GM21717 (cell line): ENCODE data around the gene SPCS2.
"Not testable (repeated sequence)": the region's sequence is repeated elsewhere in the genome, so short reads cannot be mapped to it uniquely, and the experiment has no call there.

Source experiments
- ATAC-seq: cut with Tn5 transposase; IDR thresholded peaks from one replicate; pipeline ENCODE4 v1.9.1; 2021; ENCODE audit warnings: mild to moderate bottlenecking, moderate library complexity; ENCODE audit not compliant: unreplicated experiment

The SPCS2 gene

DNA sequence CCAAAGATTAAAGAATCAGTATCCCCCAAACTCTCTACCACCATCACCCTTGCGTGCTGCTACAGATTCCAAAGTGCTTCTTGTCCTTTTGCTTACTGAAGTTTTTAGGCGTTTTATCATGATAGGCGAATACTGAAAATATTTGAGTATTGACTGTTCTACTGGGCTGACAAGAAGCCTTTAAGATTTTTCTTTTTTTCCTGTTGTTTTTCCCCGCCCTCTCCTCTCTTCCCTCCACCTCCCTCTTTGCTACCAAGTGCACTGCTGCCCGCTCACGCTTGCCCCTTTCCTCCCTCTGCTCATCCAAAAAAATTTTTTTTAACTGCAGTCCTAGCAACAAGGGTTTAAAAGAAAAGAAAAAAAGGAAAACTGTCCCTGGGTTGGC is 679 bp downstream of the SPCS2 start:
- ATAC-seq, result no peak

GRCh38 chr11:74950374-74950969 is 1.4 kb downstream of the SPCS2 start:
- no peak for ATAC-seq

- no peak for ATAC-seq
Observed at GRCh38 chr11:74951226-74951625, 2.2 kb downstream of the SPCS2 start.

- ATAC-seq, result no peak
Observed at GRCh38 chr11:74952752-74953151, 3.7 kb downstream of the SPCS2 start.

DNA sequence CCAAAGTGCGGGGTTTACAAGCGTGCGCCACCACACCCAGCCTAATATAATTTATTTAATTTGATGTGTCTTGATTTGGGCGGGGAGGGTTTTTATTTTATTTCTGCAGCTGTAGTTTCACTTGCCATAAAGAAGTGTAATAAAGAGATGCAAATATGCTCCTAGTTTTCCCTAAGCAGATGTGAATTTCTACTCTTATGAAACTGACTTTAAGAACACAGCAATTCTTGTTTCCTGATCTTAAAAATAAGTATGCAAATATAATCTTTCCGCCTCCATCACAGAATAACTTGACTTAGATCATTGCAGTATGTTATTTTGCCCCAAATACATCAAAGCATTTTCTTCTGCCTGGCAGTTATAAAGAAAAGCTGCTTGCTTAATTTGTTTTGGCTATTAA is 4.4 kb downstream of the SPCS2 start:
- ATAC-seq, result no peak

DNA sequence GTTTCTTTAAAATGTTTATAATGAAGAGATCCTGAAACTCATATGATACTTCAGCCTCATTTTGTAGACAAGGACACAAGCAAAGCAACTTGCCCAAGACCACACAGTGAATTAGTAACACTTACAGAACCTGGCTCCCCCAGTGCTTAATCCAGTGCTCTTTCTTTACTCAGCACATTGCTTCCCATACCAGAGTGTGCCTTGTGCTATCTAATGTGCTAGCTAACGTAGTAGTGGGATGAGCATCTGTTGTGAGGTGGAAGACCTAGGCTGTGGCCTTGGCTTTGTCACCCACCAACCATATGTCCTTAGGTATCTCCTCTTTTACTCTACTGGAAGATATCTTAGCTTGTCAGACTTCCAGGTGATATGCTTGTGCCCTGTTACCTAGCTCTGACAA is 5.1 kb downstream of the SPCS2 start:
- ATAC-seq, result no peak

DNA sequence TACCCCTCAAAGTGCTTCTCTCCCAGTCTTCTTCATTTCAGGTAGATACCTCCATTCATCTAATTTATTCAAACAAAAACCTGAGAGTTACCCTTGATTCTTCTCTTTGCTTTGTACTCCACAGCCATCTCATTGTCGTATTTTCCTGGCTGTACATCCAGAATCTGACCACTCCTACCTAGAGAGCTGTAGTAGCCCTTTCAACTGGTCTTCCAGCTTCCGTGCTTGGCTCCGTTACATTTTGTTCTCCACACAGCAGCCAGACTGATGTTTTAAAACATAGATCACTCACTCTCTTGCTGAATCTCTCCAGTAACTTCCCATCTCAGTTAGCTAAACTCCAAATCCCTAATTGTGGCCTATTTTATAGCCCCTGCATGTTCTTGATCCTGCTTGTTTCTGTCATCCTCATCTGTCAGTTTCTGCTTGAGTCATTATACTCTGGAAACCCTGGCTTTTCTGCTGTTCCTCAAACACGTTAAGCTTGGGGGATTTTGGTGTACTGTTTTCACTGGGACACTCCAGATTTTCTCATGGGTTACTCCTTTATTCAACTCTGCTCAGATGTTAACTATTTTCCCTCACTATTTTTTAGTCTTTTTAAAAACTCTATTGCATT is 7.4 kb downstream of the SPCS2 start:
- ATAC-seq, result no peak

DNA sequence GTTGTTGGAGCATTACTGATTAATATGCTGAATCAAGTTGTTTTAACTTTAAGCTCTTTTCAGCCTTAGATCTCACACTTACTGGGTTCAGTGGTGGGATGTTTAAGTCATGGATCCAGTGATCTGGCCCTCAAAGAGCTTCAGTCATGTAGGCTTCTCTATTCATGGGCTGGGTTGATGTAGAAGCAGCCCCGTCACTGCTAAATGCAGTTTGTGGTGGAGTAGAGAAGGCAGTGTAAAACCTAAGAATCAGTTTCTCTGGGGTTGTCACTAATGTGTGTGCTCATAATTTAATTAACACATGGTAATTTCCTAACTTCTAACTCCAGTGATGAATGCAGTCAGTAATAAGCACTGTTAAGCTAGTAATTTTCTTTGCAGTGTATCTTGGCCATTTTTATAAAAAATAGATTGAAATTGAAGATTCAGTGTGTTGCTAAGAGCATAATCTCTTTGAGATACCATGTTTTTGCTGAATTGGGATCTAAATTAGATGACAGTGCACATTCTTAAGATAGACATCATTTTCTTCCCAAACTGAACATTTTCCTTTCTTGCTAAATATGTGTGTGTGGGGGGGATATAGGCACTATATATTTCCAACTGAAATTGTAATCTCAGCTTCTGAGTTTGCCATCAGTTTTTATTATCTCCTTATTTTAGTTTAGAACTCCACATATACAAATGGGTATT is 9.0 kb downstream of the SPCS2 start:
- no peak for ATAC-seq

DNA sequence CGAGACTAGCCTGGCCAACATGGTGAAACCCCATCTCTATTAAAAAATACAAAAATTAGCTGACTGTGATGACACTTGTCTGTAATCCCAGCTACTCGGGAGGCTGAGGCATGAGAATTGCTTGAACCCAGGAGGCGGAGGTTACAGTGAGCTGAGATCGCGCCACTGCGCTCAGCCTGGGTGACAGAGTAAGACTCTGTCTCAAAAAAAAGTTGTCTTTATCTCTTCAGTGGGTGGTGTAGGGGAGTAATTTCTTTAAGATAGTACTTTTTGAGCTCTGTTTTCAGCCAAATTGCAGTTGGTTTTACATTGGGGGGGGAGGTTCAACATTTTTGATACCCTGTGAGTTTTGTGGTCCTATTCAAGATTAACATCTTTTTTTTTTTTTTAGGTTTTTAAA is 11.1 kb downstream of the SPCS2 start:
- ATAC-seq, result not testable (repeated sequence)

GRCh38 chr11:74966651-74967050 is 17.6 kb downstream of the SPCS2 start:
- ATAC-seq, result no peak

- ATAC-seq, result no peak
Observed at GRCh38 chr11:74970852-74971395, 21.9 kb downstream of the SPCS2 start.

DNA sequence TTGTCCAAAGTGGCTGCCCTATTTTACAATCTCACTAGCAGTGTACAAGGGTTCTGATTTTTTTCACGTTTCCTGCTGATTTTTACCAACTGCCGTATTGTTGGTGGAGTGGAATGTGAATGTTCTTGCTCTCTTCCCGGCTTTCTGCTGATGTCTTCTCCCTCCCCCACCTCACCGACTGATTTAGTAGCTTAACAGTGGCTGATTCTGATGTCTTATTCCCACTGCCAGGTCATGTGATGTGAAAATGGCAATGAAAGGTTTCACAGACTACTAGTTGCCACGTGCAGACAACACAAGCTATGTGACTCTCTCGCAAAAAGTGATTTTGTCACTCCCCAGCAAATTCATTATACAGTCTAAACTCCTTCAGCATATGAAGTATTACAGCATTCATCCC is 22.4 kb downstream of the SPCS2 start:
- ATAC-seq, result no peak

DNA sequence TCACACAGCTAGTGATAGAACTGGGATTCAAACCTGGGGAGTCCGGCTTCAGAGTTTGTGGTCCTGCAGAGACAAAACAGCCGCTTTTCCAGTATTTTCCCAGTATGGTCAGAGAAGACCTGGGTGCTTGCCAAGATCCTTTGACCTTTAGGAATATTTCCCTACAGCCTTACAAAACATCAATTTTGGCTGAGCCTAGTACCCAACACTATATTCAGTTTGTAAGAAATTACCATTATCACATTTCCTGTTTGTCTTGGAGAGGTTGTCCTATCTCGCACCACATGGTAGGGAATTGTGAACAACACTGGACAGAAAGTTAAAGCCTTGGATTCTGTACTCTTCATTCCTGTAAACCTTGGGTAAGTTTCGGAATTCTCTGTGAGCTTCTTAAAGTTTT is 29.0 kb downstream of the SPCS2 start:
- ATAC-seq, result no peak

DNA sequence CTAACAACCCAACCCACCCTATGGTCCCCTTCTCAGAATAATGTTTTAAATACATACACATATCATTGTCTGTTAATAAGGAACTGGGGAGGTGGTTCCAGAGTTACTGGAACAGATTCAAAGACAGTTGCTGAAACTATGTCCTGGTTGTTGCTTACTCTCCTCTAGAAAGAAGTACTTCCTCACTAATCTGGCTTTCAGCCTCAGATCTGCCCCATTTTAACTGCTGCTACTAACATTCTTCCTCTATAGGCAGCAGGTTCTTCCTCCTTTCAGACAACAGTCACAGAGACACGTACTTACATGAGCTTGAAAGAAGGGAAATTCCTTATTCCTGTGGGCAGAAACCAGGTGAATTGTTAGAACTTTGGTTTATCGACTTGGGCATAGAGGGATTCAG is 31.6 kb downstream of the SPCS2 start:
- ATAC-seq, result no peak

DNA sequence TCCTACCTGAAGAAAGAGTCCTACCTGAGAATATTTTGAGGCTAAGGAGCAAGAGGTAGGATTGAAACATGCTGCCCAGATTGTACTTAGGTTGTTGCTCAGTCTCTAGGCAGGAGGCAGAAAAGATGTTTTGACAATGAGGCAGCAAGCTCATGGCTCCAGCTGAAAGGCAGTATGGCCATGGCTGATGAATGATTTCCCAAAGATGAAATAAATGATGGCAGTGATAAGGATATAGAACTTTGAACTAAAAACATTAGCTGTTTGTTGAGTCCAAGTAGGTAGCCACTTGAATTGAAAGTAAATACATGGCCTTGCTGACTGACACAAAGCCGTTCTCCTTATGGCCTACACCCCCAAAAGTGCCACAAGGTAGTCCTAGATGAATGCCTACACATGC is 32.8 kb downstream of the SPCS2 start:
- no peak for ATAC-seq

DNA sequence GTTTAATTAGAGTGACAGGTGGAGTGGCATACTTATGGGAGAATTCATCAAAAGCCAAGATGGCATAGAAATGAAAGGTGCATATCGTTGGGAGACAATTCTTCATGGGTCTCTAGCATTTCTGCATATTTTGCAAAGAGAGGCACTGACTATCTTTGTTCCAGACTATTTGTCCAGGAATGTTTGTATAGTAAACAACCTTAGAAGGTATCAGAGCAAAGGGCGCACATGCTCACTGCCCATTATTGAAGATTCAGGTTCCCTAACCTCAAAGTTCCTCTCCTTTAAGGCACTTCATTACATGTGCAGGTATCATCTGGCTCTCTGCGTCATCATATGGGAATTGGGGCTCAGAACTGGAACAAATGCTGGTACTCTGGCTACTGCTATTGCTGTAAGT is 35.0 kb downstream of the SPCS2 start:
- no peak for ATAC-seq

- ATAC-seq, result no peak
Observed at GRCh38 chr11:74984730-74985129, 35.7 kb downstream of the SPCS2 start.

DNA sequence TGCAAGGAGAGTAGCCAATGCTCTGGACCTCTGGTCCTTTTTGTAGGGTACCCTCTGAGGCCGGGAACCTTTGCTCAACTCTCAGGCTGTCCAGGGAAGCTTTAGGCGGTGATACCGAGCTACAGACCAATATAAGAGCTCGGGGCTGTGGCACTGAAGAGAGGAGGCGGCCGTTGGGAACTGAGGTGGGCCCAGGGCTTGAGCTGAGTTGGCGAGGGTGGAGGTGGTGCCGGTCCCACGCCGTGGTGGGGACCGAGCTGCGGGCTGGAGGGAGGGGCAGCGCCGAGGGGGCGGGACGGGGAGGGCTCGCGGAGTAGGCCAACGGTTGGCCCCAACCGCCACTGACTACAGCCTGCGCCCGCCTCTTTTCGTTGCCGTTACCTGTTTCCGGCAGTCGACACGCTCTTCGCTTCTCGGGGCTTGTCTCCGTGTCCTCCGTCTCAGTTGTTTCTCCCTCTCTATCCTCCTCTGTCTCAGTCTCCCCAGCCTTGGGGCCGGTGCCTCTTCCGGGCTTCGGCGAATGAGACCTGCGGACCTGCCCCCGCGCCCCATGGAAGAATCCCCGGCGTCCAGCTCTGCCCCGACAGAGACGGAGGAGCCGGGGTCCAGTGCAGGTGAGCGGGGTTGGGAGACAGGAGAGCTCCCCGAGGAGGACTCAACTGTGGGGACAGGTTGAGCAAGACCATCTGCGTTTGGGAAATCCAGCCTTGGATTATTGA is 39.6 kb downstream of the SPCS2 start, which contains the start of gene NEU3:
NEU3 (plus strand) TSS at position 393 of the 719 bp plus-strand sequence; CDS start at position 521, 128 bp downstream.
- ATAC-seq, result peak; percentile 79

- peak; percentile 13 for ATAC-seq
Observed at GRCh38 chr11:74989260-74989638, 40.2 kb downstream of the SPCS2 start.

DNA sequence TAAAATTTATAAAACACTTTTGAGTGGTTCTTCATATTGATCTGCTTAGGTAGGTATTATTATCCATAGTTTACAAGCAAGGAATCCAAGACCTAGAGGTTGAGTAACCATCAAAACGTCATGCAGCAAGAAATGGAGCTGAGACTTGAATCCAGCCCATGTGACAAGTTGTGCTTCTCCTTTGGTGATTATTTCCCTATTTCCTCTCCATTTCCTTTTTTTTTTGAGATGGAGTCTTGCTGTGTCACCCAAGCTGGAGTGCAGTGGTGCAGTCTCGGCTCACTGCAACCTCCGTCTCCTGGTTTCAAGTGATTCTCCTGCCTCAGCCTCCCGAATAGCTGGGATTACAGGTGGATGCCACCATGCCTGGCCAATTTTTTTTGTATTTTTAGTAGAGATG is 41.1 kb downstream of the SPCS2 start:
- not testable (repeated sequence) for ATAC-seq

DNA sequence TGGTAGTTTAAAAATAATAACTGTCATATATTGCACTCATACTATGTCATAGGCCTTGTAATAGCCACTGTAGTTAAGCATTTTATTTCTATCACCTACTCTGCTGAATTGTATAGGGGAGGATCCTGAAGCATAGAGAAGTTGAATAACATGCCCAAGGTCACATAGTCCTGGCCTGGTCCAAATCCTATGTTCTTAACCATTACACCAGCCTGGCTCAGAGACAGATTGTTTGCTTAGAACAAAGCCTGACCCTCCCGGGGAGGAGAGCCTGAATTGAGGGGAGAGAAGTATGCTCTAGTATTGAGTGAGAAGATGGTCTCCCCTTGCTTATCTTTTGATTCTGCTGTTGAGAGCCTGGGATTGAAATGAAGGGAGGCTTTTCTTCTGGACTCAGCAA is 41.9 kb downstream of the SPCS2 start:
- no peak for ATAC-seq
